ENCODE data around the gene GRID1.

DNA sequence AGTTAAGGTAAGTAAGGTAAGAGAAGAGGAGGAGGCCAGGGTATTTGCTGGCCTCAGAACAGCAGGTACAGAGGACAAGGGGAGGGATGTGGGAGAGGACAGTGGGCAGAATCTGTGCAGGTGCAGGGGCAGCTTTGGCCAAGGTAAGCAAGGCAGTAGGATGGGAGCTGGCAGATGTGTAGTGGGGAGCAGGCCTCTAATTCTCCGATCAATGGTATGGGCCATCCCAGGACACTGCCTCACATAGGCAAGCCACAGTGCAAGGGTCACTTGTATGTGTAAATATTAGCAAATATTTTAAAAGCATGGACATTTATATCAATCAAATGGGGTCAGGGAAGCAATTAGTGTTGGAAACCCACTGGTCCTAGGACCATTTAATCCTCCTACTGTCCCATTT, 373.5 kb downstream of the GRID1 start:
- TF ChIP-seq, protein P1, sequence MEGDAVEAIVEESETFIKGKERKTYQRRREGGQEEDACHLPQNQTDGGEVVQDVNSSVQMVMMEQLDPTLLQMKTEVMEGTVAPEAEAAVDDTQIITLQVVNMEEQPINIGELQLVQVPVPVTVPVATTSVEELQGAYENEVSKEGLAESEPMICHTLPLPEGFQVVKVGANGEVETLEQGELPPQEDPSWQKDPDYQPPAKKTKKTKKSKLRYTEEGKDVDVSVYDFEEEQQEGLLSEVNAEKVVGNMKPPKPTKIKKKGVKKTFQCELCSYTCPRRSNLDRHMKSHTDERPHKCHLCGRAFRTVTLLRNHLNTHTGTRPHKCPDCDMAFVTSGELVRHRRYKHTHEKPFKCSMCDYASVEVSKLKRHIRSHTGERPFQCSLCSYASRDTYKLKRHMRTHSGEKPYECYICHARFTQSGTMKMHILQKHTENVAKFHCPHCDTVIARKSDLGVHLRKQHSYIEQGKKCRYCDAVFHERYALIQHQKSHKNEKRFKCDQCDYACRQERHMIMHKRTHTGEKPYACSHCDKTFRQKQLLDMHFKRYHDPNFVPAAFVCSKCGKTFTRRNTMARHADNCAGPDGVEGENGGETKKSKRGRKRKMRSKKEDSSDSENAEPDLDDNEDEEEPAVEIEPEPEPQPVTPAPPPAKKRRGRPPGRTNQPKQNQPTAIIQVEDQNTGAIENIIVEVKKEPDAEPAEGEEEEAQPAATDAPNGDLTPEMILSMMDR (IDR thresholded peaks at IDR 0.05; ENCODE audit: low read length) = no peak
- no peak for TF ChIP-seq EZH2 (optimal IDR thresholded peaks at IDR 0.05; ENCODE audit: low read depth, low read length)
